A673 (cell line): ENCODE results near the gene GJB3.

Source experiments
- EZH2 ChIP-seq: fragments of 200-600 bp; sonication (generic); IDR thresholded peaks from 2 replicates; pipeline ENCODE4 v1.6.1; 2017; ENCODE audit warnings: borderline replicate concordance, low read depth, mild to moderate bottlenecking, mixed read lengths, antibody characterized with exemption, low read length; ENCODE audit not compliant: poor library complexity, severe bottlenecking
- TF ChIP-seq, protein P1 (sequence below): fragments of 300-800, 200-600 bp; sonication (generic); conservative IDR thresholded peaks from 2 replicates; pipeline ENCODE4 v1.5.1; 2017; ENCODE audit warnings: low read depth, mild to moderate bottlenecking, antibody characterized with exemption, low read length, moderate library complexity, mixed read lengths

GRCh38 chr1:34833711-34834110, 52.7 kb downstream of the GJB3 start:
- TF ChIP-seq, protein P1, sequence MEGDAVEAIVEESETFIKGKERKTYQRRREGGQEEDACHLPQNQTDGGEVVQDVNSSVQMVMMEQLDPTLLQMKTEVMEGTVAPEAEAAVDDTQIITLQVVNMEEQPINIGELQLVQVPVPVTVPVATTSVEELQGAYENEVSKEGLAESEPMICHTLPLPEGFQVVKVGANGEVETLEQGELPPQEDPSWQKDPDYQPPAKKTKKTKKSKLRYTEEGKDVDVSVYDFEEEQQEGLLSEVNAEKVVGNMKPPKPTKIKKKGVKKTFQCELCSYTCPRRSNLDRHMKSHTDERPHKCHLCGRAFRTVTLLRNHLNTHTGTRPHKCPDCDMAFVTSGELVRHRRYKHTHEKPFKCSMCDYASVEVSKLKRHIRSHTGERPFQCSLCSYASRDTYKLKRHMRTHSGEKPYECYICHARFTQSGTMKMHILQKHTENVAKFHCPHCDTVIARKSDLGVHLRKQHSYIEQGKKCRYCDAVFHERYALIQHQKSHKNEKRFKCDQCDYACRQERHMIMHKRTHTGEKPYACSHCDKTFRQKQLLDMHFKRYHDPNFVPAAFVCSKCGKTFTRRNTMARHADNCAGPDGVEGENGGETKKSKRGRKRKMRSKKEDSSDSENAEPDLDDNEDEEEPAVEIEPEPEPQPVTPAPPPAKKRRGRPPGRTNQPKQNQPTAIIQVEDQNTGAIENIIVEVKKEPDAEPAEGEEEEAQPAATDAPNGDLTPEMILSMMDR = no peak
- no peak for TF ChIP-seq EZH2
